Limb (tissue), 2 donors: Measurements from ENCODE around the gene IMPG2.
"Not testable (repeated sequence)": the region's sequence is repeated elsewhere in the genome, so short reads cannot be mapped to it uniquely, and the experiment has no call there.

Experiments
- DNase-seq, 2 donors: peaks; one replicate each; pipeline ENCODE4 v3.0.0-alpha.2; 2016; ENCODE audit errors: extremely low spot score in 2 of 2

The IMPG2 gene

GRCh38 chr3:101320475-101320874 is at the start of gene IMPG2:
Gene IMPG2 (minus strand): TSS chr3:101320575. CDS start chr3:101320372, 203 bp downstream.
- DNase-seq = no peak

- DNase-seq = no peak
Observed at GRCh38 chr3:101362406-101362805, 42.0 kb upstream of the IMPG2 start.

GRCh38 chr3:101351829-101352228 is 31.5 kb upstream of the IMPG2 start:
- no peak for DNase-seq

GRCh38 chr3:101340591-101340990 is 20.2 kb upstream of the IMPG2 start:
- DNase-seq = no peak

GRCh38 chr3:101333883-101334282 is 13.5 kb upstream of the IMPG2 start:
- no peak for DNase-seq

- no peak for DNase-seq
Observed at GRCh38 chr3:101329016-101329673, 8.8 kb upstream of the IMPG2 start.

- peak in 1 of 2 donors; percentile 30 for DNase-seq
Observed at GRCh38 chr3:101325393-101326134, 5.2 kb upstream of the IMPG2 start.

GRCh38 chr3:101319531-101319930 is 844 bp downstream of the IMPG2 start:
- DNase-seq = no peak

- no peak for DNase-seq
Observed at GRCh38 chr3:101312545-101312944, 7.8 kb downstream of the IMPG2 start.

GRCh38 chr3:101311676-101312075 is 8.7 kb downstream of the IMPG2 start:
- DNase-seq = no peak

GRCh38 chr3:101310978-101311375 is 9.4 kb downstream of the IMPG2 start:
- no peak for DNase-seq

GRCh38 chr3:101308147-101308772 is 12.1 kb downstream of the IMPG2 start:
- DNase-seq = not testable (repeated sequence)

- DNase-seq = no peak
Observed at GRCh38 chr3:101303836-101304235, 16.5 kb downstream of the IMPG2 start.

GRCh38 chr3:101303089-101303731 is 17.2 kb downstream of the IMPG2 start:
- no peak for DNase-seq

GRCh38 chr3:101300073-101300472 is 20.3 kb downstream of the IMPG2 start:
- no peak for DNase-seq

- no peak for DNase-seq
Observed at GRCh38 chr3:101292027-101292426, 28.3 kb downstream of the IMPG2 start.

GRCh38 chr3:101288294-101288693 is 32.1 kb downstream of the IMPG2 start:
- no peak for DNase-seq

- no peak for DNase-seq
Observed at GRCh38 chr3:101284757-101285156, 35.6 kb downstream of the IMPG2 start.

GRCh38 chr3:101281521-101282030 is 38.8 kb downstream of the IMPG2 start:
- peak; percentile 48 to 52 for DNase-seq

- DNase-seq = no peak
Observed at GRCh38 chr3:101279765-101280385, 40.5 kb downstream of the IMPG2 start.

GRCh38 chr3:101279162-101279561 is 41.2 kb downstream of the IMPG2 start:
- no peak for DNase-seq
